Pancreas (tissue), 10 donors: ENCODE data around the gene SRSF11. TPM values are rescaled to one million over a fixed set of nuclear protein-coding genes. Genes with fewer than 3 reads are reported as not detected.

ENCODE experiments used
- ATAC-seq, 4 donors: fragments of 200-7000 bp; cut with Tn5 transposase; one replicate each; pipeline versions ENCODE4 v1.8.0 to v1.9.1; 2020; ENCODE audit warnings: mild to moderate bottlenecking in 4 of 4, moderate library complexity in 4 of 4
- DNase-seq, 6 donors: peaks; one replicate each; pipeline ENCODE4 v3.0.0-alpha.2; 2020
- FAIRE-seq: peaks from 2 replicates; lab custom pipeline; 2012; peaks lifted over from hg19 to GRCh38; lab: Jason Lieb, UNC
- H3K27ac ChIP-seq, 4 donors: fragments of 200-600 bp; sonication (generic); 1 replicate in 3 of 4; 2 replicates in 1 of 4; pipeline versions ENCODE4 v1.5.0 to v1.8.0; 2020
- H3K27me3 ChIP-seq, 4 donors: fragments of 200-600 bp; one replicate each; pipeline ENCODE4 v1.8.0; 2021
- H3K36me3 ChIP-seq, 3 donors: fragments of 200-600 bp; sonication (generic) in 1 of 3; one replicate each; pipeline versions ENCODE4 v1.5.0 to v1.8.0; 2020 to 2021
- H3K4me1 ChIP-seq, 3 donors: fragments of 200-600 bp; one replicate each; pipeline ENCODE4 v1.8.0; 2021
- H3K4me3 ChIP-seq, 4 donors: fragments of 200-600 bp; sonication (generic) in 2 of 4; one replicate each; pipeline versions ENCODE4 v1.5.0 to v1.8.0; 2020 to 2021
- H3K9me3 ChIP-seq, 4 donors: fragments of 200-600 bp; one replicate each; pipeline ENCODE4 v1.8.0; 2021
- CTCF ChIP-seq, 4 donors: fragments of 200-600 bp; sonication (generic) in 3 of 4; IDR thresholded peaks; one replicate each; pipeline versions ENCODE4 v1.5.0 to v1.8.0; 2021; ENCODE audit warnings: antibody characterized with exemption in 4 of 4
- WGBS, 2 donors: extraction: QIAGEN DNeasy Blood & Tissue Kit; methylation state at CpG; one replicate each; pipeline ENCODE4 v1.1.7; 2013; 5-methylcytosine and 5-hydroxymethylcytosine counted together
- intact Hi-C, 3 donors: fragments of 100-400 bp; cut with DNase I; formaldehyde crosslinking; loops; one replicate each; pipeline versions ENCODE4 v1.11.1 to v1.14.2; 2022
- polyA plus RNA-seq, 2 donors: library from polyadenylated mRNA; stranded (reverse); fragments of 200-250 nt; gene quantifications; one replicate each; pipeline ENCODE4 v1.2.3, GENCODE V29; 2013
- total RNA-seq, 6 donors: library from RNA; stranded (reverse); fragmentation: NEBNext Ultra II Directional in 4 of 6; extraction: Animal tissue kit (Norgen Biotek cat#: 25700) in 4 of 6; gene quantifications; one replicate each; pipeline versions ENCODE4 v1.2.1 to v1.2.4, GENCODE V29; 2021 to 2023
- donor health status: healthy with polysubstance abuse.
- donor health status: DM: no; HTN: no; CAD: no; lungs with moderate emphysema.
- donor health status: DM: no; HTN: no; CAD: no.
- donor health status: control.
- donor health status: control.
- donor health status: Bipolar disorder and iron deficiency.
- donor health status: DM: yes; HTN: yes; CAD: no.
- donor health status: DM: no; HTN: no; CAD: no.
- donor health status: DM: no; HTN: no; CAD: no.
- donor health status: DM: yes; HTN: yes; CAD: no.

SRSF11 gene
- total and polyA plus RNA-seq, 8 donors, result 35.4 to 252 (median 72.7) TPM

- 47 to 52% methylated on average over 17 of the region's 17 CpGs for WGBS, 2 donors
- Histone ChIP-seq H3K27me3 (no peaks in the 10 kb centered on the region), H3K9me3 (no peaks in the 10 kb centered on the region), H3K4me3 (peak overlapping the region; percentile 58 to 80 (median 68)), H3K36me3 (no peaks in the 10 kb centered on the region), H3K27ac (peak overlapping the region; percentile 91 to 98 (median 95)), H3K4me1 (peaks cover 14 to 31% (median 28%) of the 10 kb centered on the region in 3 donors)
- TF ChIP-seq CTCF (IDR thresholded peaks at IDR 0.05), result no peak
- no peak for DNase-seq
- no peak for ATAC-seq
- FAIRE-seq, result no peak
- intact Hi-C loops, result no loop called here
Measured at GRCh38 chr1:70220517-70221237, 503 bp upstream of the SRSF11 start.

GRCh38 chr1:70222716-70223235 is 1.6 kb downstream of the SRSF11 start:
- intact Hi-C loops, result no loop called here
- Histone ChIP-seq H3K36me3 (no peaks in the 10 kb centered on the region), H3K4me3 (peak overlapping the region in 2 of 4 donors; percentile 73 to 80), H3K9me3 (no peaks in the 10 kb centered on the region), H3K27ac (peak overlapping the region in 2 of 4 donors; percentile 97 to 98), H3K27me3 (no peaks in the 10 kb centered on the region), H3K4me1 (peaks cover 14 to 31% (median 28%) of the 10 kb centered on the region in 3 donors)
- FAIRE-seq, result peak; percentile 43
- 14 to 22% methylated on average over 3 of the region's 3 CpGs for WGBS, 2 donors
- no peak for DNase-seq
- ATAC-seq, result no peak
- no peak for TF ChIP-seq CTCF (IDR thresholded peaks at IDR 0.05)

GRCh38 chr1:70224954-70225353 is 3.8 kb downstream of the SRSF11 start:
- Histone ChIP-seq H3K36me3 (peaks cover 0 to 20% (median 0%) of the 10 kb centered on the region in 3 donors), H3K9me3 (no peaks in the 10 kb centered on the region), H3K27ac (no peak overlapping the region), H3K27me3 (no peaks in the 10 kb centered on the region), H3K4me1 (peaks cover 14 to 31% (median 28%) of the 10 kb centered on the region in 3 donors), H3K4me3 (no peak overlapping the region)
- no peak for ATAC-seq
- 79 to 82% methylated on average over 2 of the region's 2 CpGs for WGBS, 2 donors
- no peak for TF ChIP-seq CTCF (IDR thresholded peaks at IDR 0.05)
- DNase-seq, result no peak
- FAIRE-seq, result no peak
- intact Hi-C loops, result no loop called here

DNA sequence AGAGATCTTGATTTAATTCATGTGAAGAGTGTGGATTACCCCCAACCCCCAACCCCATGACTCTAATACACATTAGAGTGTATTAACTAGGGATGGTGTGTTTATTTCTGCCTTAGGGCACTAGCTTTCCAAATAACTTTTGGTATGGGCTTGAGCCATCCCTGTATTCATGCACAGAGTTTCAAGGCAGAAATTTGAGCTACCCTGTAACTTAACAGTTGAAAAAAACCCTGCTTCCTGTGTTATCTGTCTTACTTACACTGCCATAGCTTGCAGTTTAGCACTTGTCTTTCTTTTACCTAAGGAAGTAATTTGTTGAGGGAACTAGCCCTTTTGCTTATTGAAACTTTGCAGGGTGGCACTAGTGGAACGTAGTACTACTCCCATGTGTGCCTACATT is 6.3 kb downstream of the SRSF11 start:
- DNase-seq (no peak), ATAC-seq (peak in 1 of 4 donors; percentile 9), FAIRE-seq (no peak)
- peaks cover 0 to 38% (median 5%) of the 10 kb centered on the region in 3 donors for H3K36me3 ChIP-seq
- WGBS, 2 donors, result 34 to 37% methylated on average over 1 of the region's 1 CpG
- intact Hi-C loops, result no loop called here
- no peaks in the 10 kb centered on the region for H3K27me3 ChIP-seq
- H3K9me3 ChIP-seq, result no peaks in the 10 kb centered on the region
- H3K4me3 ChIP-seq, result no peak overlapping the region
- H3K4me1 ChIP-seq, result peaks cover 14 to 24% (median 23%) of the 10 kb centered on the region in 3 donors
- no peak for TF ChIP-seq CTCF (IDR thresholded peaks at IDR 0.05)
- no peak overlapping the region for H3K27ac ChIP-seq

DNA sequence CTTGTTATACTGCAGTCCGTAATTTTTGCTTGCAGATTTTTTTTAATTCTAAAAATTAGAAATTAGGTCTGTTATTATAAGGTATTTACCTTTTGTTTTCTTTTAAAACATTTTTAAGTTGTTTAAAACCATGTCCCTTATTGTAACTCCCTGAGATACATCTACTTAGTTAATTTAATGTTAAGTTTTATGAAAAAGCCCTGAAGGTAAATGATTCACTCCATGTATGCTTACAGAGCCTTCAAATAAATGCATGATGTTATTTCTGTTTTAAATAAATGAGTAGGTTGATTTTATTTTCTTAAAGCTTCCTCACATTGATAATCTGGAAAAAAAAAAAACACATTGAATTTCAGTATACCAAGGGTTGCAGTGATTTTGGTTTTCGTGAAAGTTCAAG is 7.5 kb downstream of the SRSF11 start:
- FAIRE-seq, result no peak
- no peaks in the 10 kb centered on the region for H3K27me3 ChIP-seq
- intact Hi-C loops, result no loop called here

More for the DNA sequence above, 7.5 kb downstream of the SRSF11 start:
- H3K4me3 ChIP-seq, result no peak overlapping the region
- DNase-seq, result no peak
- H3K4me1 ChIP-seq, result peaks cover 9 to 12% (median 11%) of the 10 kb centered on the region in 3 donors
- H3K36me3 ChIP-seq, result peaks cover 0 to 48% (median 9%) of the 10 kb centered on the region in 3 donors
- H3K27ac ChIP-seq, result no peak overlapping the region
- WGBS, 2 donors, result 86% methylated on average over 2 of the region's 2 CpGs
- TF ChIP-seq CTCF (IDR thresholded peaks at IDR 0.05), result no peak
- ATAC-seq, result no peak
- no peaks in the 10 kb centered on the region for H3K9me3 ChIP-seq
